Measurements from ENCODE around the gene XRCC3.
A peak's percentile ranks its signal among the peaks of the same experiment; 100 is the strongest.

The XRCC3 gene

DNA sequence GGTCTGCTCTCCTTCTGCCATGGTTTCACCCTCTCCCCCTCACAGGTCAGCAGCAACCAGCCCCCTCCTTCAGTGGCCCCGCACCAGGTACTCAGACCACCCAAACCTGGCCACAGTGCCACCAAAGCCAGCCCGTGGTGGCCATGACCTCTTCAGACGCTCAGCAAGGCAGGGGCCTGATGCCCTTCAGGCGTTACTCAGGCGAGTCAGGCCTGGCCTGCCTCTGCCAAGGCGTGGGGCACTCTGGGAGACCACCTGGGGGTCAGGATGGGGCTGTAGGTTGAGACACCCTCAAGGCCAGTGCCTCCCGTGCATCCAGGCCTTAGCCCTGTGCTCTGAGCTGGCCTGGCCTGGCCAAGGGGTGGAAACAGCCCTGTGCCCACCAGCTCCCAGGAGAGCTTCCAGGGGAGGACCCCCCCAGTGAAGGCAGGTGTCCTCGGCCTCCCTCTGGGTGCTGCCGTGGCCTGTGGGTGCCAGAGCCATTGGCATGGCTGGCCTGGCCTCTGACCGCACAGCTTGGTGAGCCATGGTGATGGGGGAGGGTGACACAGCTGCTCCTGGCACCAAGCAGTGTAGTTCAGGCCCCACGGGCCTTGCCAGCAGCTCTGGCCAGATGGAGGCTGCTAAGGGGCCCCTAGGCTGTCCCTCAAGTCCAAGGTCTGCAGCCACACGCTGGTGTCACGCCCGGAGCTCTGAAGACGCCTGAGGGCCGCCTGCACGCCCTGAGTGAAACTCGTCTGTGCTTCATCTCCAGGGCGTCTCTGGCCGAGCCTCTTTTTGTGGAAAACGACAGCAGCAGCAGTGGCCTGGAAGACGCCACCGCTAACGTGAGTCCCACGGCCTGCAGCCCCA is 15.1 kb downstream of the XRCC3 start:
- ChIA-PET CTCF (interaction anchor here (0.7 kb wide), 1 partner anchor 10 kb away, joined by 3 read pairs; no protein-coding TSS in a partner anchor), POLR2A (ENCODE audit: low non-redundant PET) (interaction anchor here (1.1 kb wide), 1 partner anchor 16 kb away, joined by 3 read pairs; the partner anchor contains the start of gene ZFYVE21)
- TF ChIP-seq, protein P1, sequence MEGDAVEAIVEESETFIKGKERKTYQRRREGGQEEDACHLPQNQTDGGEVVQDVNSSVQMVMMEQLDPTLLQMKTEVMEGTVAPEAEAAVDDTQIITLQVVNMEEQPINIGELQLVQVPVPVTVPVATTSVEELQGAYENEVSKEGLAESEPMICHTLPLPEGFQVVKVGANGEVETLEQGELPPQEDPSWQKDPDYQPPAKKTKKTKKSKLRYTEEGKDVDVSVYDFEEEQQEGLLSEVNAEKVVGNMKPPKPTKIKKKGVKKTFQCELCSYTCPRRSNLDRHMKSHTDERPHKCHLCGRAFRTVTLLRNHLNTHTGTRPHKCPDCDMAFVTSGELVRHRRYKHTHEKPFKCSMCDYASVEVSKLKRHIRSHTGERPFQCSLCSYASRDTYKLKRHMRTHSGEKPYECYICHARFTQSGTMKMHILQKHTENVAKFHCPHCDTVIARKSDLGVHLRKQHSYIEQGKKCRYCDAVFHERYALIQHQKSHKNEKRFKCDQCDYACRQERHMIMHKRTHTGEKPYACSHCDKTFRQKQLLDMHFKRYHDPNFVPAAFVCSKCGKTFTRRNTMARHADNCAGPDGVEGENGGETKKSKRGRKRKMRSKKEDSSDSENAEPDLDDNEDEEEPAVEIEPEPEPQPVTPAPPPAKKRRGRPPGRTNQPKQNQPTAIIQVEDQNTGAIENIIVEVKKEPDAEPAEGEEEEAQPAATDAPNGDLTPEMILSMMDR (conservative IDR thresholded peaks at IDR 0.05; ENCODE audit: low read depth): no peak
- DNase-seq (ENCODE audit: low spot score): no peak
- H3K27ac ChIP-seq: peak overlapping the region; percentile 99

DNA sequence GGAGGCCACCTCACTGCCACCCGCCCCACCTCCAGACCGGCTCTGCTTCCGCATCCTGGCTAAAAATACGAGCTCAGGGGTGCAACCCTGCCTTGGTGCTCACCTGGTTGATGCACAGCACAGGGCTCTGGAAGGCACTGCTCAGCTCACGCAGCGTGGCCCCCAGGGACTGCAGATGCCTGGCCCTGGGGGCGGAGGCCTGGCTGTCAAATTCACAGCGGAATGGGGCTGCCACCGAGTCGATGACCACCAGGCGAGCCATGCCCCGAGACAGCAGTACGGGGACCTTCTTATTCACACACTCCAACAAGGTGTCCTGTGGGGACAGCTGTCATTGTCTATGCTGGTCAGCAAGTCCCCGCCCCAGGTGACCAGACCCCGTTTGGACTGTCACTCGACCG is 16.0 kb downstream of the XRCC3 start:
- TF ChIP-seq, protein P1 (conservative IDR thresholded peaks at IDR 0.05; ENCODE audit: low read depth): no peak
- H3K27ac ChIP-seq: peak overlapping the region; percentile 99
- POLR2A ChIA-PET (ENCODE audit: low non-redundant PET): no interaction called here
- DNase-seq (ENCODE audit: low spot score): no peak
- CTCF ChIA-PET: interaction anchor here (0.7 to 1.0 kb wide), 2 partner anchors 10 to 11 kb away, joined by 3 read pairs; no protein-coding TSS in a partner anchor

GRCh38 chr14:103698380-103699260 is 16.6 kb downstream of the XRCC3 start:
- peak; percentile 64 for DNase-seq (ENCODE audit: low spot score)
- ChIA-PET POLR2A (ENCODE audit: low non-redundant PET) (interaction anchor here (0.5 kb wide), 1 partner anchor 39 kb away, joined by 8 read pairs; no protein-coding TSS in a partner anchor), CTCF (interaction anchor here (0.6 to 1.0 kb wide), 2 partner anchors 10 to 13 kb away, joined by 3 read pairs; no protein-coding TSS in a partner anchor)
- TF ChIP-seq, protein P1 (conservative IDR thresholded peaks at IDR 0.05; ENCODE audit: low read depth): no peak
- peak overlapping the region; percentile 99 for H3K27ac ChIP-seq

DNA sequence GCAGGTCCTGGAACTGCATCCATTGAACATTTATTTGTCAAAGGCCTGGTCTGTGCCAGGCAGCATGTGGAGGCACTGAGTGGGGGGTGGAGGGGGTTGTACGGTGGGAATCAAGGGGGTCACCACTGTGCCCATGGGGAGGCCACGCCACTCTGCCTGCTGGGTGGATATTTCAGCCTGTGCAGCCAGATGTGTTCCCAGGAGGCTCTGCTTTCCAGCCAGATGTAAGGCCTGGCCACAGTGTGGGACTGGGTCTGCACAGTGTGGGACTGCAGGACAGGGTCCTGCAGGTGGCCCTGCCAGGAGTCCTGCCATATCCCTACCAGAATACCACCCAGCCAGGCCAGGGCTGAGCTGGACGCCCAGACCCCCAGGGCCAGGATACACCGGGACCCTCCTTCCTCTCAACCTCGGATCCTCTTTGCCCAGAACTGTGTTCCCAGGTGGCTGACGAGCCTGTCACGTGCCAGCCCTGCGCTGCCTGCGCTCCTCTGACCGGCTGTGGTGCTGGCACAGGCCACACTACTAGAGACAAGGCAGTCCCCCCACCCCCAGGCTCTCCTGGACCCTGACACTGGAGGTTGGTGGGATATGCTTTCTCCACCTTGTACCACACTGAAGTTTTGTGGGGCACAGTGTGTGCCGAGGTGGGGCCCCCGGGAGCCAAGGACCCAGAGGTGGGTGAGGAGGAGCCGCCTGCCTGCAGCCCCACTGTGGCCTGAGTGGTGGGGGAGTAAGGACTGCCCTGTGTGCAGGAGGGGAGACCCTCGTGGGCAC is 17.5 kb downstream of the XRCC3 start:
- DNase-seq (ENCODE audit: low spot score): no peak
- H3K27ac ChIP-seq: peak overlapping the region; percentile 99
- POLR2A ChIA-PET (ENCODE audit: low non-redundant PET): no interaction called here
- CTCF ChIA-PET: interaction anchor here (0.6 kb wide), 1 partner anchor 14 kb away, joined by 3 read pairs; no protein-coding TSS in a partner anchor
- TF ChIP-seq, protein P1 (conservative IDR thresholded peaks at IDR 0.05; ENCODE audit: low read depth): no peak

DNA sequence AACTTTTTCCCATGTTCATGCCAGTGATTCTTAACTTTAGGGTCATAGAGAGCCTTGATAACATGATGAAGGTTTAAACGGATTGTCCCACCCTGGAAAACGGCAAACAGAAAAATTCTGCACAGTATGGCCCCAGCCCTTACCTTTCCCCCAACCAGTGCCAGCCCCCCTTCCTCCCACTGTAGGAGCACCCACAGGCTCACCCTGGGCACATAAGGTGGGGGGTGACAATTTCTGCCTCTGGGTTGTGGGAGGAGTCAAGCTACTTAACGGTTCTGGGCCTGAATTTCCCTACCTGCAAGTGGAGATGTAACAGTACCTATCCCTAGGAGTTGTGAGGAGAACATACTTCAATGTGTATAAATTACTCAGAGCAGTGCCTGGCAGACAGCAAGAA is 18.0 kb downstream of the XRCC3 start:
- CTCF ChIA-PET: no interaction called here
- no peak for DNase-seq (ENCODE audit: low spot score)
- POLR2A ChIA-PET (ENCODE audit: low non-redundant PET): no interaction called here
- TF ChIP-seq, protein P1 (conservative IDR thresholded peaks at IDR 0.05; ENCODE audit: low read depth): no peak
- peak overlapping the region; percentile 99 for H3K27ac ChIP-seq
